Measurements from ENCODE around the gene ATXN7L2.

DNA sequence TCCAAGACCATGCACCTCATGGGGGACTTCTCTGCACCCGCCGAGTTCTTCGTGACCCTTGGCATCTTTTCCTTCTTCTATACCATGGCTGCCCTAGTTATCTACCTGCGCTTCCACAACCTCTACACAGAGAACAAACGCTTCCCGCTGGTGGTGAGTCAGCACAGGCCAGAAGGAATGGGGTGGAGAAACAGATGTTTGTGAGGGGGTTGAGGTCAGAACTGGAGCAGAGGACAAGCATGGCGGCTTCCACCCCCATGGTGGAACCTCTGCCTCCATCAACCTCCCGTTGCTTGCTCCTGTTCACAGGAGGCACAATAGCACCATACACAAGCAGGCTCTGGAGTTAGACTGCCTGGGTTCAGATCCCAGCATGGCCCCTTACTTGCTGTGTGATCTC lies 6.9 kb upstream of the ATXN7L2 start:
- TF ChIP-seq, protein P1, sequence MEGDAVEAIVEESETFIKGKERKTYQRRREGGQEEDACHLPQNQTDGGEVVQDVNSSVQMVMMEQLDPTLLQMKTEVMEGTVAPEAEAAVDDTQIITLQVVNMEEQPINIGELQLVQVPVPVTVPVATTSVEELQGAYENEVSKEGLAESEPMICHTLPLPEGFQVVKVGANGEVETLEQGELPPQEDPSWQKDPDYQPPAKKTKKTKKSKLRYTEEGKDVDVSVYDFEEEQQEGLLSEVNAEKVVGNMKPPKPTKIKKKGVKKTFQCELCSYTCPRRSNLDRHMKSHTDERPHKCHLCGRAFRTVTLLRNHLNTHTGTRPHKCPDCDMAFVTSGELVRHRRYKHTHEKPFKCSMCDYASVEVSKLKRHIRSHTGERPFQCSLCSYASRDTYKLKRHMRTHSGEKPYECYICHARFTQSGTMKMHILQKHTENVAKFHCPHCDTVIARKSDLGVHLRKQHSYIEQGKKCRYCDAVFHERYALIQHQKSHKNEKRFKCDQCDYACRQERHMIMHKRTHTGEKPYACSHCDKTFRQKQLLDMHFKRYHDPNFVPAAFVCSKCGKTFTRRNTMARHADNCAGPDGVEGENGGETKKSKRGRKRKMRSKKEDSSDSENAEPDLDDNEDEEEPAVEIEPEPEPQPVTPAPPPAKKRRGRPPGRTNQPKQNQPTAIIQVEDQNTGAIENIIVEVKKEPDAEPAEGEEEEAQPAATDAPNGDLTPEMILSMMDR (IDR thresholded peaks at IDR 0.05; ENCODE audit: poor library complexity) = no peak
- TF ChIP-seq EZH2phosphoT487 (IDR thresholded peaks at IDR 0.05; ENCODE audit: low read depth, severe bottlenecking, unreplicated experiment) = no peak

All from hepatocyte (in vitro differentiated cells).